ENCODE data around the gene C12orf57. TPM values are rescaled to one million over a fixed set of nuclear protein-coding genes. Genes with fewer than 3 reads are reported as not detected.

C12orf57 gene
- total and polyA plus RNA-seq, 2 donors from 2014 or later: 175 to 336 TPM

DNA sequence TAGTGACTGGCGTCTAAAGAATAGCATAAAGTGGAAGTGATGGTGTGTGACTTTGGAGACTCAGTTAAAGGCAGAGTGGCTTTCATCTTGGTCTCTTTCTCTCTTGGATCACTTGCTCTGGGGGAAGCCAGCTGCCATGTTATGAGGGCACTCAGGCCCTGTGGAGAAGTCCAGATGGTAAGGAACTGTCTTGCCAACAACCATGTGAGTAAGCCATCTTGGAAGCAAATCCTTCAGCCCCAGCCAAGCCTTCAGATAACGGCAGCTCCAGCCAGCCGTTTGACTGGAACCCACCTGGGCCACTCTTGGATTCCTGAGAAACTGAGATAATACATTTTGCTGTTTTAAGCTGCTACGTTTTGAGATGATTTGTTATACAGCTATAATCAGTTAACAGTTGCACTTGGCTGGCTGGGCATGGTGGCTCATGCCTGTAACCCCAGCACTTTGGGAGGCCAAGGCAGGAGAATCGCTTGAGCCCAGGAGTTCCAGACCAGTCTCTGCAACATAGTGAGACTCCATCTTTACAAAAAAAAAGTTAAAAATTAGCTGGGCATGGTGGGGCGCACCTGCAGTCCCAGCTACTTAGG is 46.9 kb upstream of the C12orf57 start:
- FAIRE-seq: no peak
- no peaks in the 10 kb centered on the region for H3K4me1 ChIP-seq (ENCODE audit: control insufficient read depth in 2 of 3, insufficient read depth in 2 of 3, low read depth in 1 of 3, low read length in 3 of 3)
- no peak overlapping the region for H3K9ac ChIP-seq (ENCODE audit: low read length in 3 of 3)
- intact Hi-C loops (cut with DNase I): no loop called here
- peak in 1 of 5 donors; percentile 25 for DNase-seq
- no peak overlapping the region for H3K4me3 ChIP-seq (ENCODE audit: low read length in 3 of 3)
- H3K27ac ChIP-seq (ENCODE audit: low read depth in 2 of 2, low read length in 2 of 2): no peak overlapping the region
- H3K36me3 ChIP-seq (ENCODE audit: control insufficient read depth in 2 of 3, insufficient read depth in 3 of 3, low read length in 3 of 3): no peaks in the 10 kb centered on the region
- TF ChIP-seq, protein P1, sequence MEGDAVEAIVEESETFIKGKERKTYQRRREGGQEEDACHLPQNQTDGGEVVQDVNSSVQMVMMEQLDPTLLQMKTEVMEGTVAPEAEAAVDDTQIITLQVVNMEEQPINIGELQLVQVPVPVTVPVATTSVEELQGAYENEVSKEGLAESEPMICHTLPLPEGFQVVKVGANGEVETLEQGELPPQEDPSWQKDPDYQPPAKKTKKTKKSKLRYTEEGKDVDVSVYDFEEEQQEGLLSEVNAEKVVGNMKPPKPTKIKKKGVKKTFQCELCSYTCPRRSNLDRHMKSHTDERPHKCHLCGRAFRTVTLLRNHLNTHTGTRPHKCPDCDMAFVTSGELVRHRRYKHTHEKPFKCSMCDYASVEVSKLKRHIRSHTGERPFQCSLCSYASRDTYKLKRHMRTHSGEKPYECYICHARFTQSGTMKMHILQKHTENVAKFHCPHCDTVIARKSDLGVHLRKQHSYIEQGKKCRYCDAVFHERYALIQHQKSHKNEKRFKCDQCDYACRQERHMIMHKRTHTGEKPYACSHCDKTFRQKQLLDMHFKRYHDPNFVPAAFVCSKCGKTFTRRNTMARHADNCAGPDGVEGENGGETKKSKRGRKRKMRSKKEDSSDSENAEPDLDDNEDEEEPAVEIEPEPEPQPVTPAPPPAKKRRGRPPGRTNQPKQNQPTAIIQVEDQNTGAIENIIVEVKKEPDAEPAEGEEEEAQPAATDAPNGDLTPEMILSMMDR (IDR thresholded peaks at IDR 0.05; ENCODE audit: borderline replicate concordance, extremely low read depth, insufficient read depth): no peak
- no peaks in the 10 kb centered on the region for H3K9me3 ChIP-seq (ENCODE audit: control insufficient read depth in 2 of 3, insufficient read depth in 1 of 3, low read length in 3 of 3)
- H3K27me3 ChIP-seq (ENCODE audit: control insufficient read depth, insufficient read depth, low read length): no peaks in the 10 kb centered on the region

DNA sequence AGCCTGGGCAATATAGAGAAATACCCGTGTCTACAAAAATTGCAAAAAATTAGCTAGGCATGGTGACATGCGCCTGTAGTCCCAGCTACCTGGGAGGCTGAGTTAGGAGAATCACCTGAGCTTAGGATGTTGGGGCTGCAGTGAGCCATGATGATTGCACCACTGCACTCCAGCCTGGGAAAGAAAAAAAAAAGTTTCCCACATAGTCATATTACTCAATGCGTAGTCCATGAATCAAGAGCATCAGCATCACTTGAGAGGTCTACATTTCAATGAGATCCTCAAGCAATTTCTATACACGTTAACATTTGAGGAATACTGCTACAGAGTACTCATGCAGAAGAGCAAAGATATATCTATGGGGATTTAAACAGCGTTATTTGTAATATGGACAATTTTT is 44.4 kb upstream of the C12orf57 start:
- no peak overlapping the region for H3K27ac ChIP-seq (ENCODE audit: low read depth in 2 of 2, low read length in 2 of 2)
- no peaks in the 10 kb centered on the region for H3K36me3 ChIP-seq (ENCODE audit: control insufficient read depth in 2 of 3, insufficient read depth in 3 of 3, low read length in 3 of 3)
- peaks cover 0 to 5% (median 0%) of the 10 kb centered on the region in 3 donors for H3K4me1 ChIP-seq (ENCODE audit: control insufficient read depth in 2 of 3, insufficient read depth in 2 of 3, low read depth in 1 of 3, low read length in 3 of 3)
- no peaks in the 10 kb centered on the region for H3K27me3 ChIP-seq (ENCODE audit: control insufficient read depth, insufficient read depth, low read length)
- TF ChIP-seq, protein P1 (IDR thresholded peaks at IDR 0.05; ENCODE audit: borderline replicate concordance, extremely low read depth, insufficient read depth): no peak
- no peak overlapping the region for H3K4me3 ChIP-seq (ENCODE audit: low read length in 3 of 3)
- no peaks in the 10 kb centered on the region for H3K9me3 ChIP-seq (ENCODE audit: control insufficient read depth in 2 of 3, insufficient read depth in 1 of 3, low read length in 3 of 3)
- DNase-seq (no peak), FAIRE-seq (no peak)
- intact Hi-C loops (cut with DNase I): no loop called here
- no peak overlapping the region for H3K9ac ChIP-seq (ENCODE audit: low read length in 3 of 3)

DNA sequence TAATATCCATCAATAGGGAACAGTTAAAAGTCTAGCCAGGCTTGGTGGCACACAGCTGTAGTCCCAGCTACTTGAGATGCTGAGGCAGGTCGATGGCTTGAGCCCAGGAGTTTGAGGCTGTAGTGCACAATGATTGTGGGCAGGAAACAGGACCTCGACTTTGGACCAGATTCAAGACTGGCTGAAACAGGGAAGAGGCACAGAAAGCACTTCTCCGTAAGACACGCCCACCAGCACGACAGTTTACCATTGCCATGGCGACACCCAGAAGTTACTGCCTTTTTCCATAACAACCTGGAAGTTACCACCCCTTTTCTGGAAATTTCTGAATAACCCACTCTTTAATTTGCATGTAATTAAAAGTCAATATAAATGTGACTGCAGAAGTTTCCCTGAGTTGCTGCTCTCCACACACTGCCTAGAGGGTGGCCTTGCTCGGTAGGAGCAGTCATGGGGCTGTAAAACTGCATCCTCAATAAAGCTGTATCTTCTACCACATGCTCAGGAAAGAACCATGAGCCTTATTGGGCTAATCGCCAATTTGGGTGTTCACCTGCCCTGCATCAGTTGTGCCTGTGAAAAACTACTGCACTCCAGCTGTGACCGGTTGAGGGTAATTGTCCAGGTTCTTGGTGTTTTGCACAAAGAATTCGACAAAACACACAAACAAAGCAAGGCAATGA is 43.8 kb upstream of the C12orf57 start:
- Histone ChIP-seq H3K9ac (ENCODE audit: low read length in 3 of 3) (no peak overlapping the region), H3K27me3 (ENCODE audit: control insufficient read depth, insufficient read depth, low read length) (no peaks in the 10 kb centered on the region), H3K27ac (ENCODE audit: low read depth in 2 of 2, low read length in 2 of 2) (peak overlapping the region in 1 of 2 donors; percentile 23), H3K36me3 (ENCODE audit: control insufficient read depth in 2 of 3, insufficient read depth in 3 of 3, low read length in 3 of 3) (no peaks in the 10 kb centered on the region), H3K4me1 (ENCODE audit: control insufficient read depth in 2 of 3, insufficient read depth in 2 of 3, low read depth in 1 of 3, low read length in 3 of 3) (peaks cover 0 to 8% (median 0%) of the 10 kb centered on the region in 3 donors), H3K4me3 (ENCODE audit: low read length in 3 of 3) (no peak overlapping the region), H3K9me3 (ENCODE audit: control insufficient read depth in 2 of 3, insufficient read depth in 1 of 3, low read length in 3 of 3) (no peaks in the 10 kb centered on the region)
- no peak for FAIRE-seq
- peak in 3 of 5 donors; percentile 24 to 85 (median 71) for DNase-seq
- TF ChIP-seq, protein P1 (IDR thresholded peaks at IDR 0.05; ENCODE audit: borderline replicate concordance, extremely low read depth, insufficient read depth): no peak
- intact Hi-C loops (cut with DNase I): no loop called here
